ENCODE data around the gene DSG3. TPM values are rescaled to one million over a fixed set of nuclear protein-coding genes. Genes with fewer than 3 reads are reported as not detected.

The DSG3 gene
- total RNA-seq, 1 donor from 2014 or later, result 0.67 TPM

DNA sequence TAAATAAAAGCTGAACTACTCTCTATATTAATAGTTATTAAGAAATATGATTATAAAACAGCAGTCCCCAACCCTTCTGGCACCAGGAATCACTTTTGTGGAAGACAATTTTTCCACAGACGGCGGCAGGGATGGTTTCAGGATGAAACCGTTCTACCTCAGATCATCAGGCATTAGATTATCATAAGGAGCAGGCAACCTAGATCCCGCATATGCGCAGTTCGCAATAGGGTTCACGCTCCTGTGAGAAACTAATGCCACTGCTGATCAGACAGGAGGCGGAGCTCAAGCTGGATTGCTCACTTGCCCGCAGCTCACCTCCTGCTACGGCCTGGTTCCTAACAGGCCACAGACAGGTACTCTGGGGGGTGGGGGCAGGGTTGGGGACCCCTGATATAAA is 31.1 kb downstream of the DSG3 start:
- Histone ChIP-seq H3K36me3 (ENCODE audit: control insufficient read depth, insufficient read depth, low read length) (no peaks in the 10 kb centered on the region), H3K4me3 (ENCODE audit: low read depth, low read length) (no peak overlapping the region)
- DNase-seq (ENCODE audit: low read depth), result no peak

DNA sequence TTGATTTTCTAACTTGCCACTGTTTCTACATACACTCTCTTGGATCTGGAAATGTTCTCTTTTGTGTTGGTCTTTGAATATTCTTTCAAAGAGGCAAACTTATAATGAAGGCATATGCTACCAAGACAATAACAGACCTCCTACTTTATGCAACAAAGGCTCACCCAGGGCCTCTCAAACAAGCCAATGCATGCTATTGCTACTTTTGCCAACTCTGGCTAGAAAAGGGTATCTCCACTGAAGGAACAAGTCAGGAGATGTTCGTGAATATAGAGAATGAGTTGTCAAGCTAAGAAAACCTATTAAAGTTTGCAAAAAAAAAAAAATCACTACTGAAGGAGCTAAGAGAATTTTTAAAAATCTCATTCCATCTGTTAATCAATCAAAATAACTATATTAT is 34.5 kb downstream of the DSG3 start:
- no peaks in the 10 kb centered on the region for H3K36me3 ChIP-seq (ENCODE audit: control insufficient read depth, insufficient read depth, low read length)
- no peaks in the 10 kb centered on the region for H3K27me3 ChIP-seq (ENCODE audit: control insufficient read depth, insufficient read depth, low read length)
- DNase-seq (ENCODE audit: low read depth), result no peak
- no peak overlapping the region for H3K4me3 ChIP-seq (ENCODE audit: low read depth, low read length)
- TF ChIP-seq, protein P1, sequence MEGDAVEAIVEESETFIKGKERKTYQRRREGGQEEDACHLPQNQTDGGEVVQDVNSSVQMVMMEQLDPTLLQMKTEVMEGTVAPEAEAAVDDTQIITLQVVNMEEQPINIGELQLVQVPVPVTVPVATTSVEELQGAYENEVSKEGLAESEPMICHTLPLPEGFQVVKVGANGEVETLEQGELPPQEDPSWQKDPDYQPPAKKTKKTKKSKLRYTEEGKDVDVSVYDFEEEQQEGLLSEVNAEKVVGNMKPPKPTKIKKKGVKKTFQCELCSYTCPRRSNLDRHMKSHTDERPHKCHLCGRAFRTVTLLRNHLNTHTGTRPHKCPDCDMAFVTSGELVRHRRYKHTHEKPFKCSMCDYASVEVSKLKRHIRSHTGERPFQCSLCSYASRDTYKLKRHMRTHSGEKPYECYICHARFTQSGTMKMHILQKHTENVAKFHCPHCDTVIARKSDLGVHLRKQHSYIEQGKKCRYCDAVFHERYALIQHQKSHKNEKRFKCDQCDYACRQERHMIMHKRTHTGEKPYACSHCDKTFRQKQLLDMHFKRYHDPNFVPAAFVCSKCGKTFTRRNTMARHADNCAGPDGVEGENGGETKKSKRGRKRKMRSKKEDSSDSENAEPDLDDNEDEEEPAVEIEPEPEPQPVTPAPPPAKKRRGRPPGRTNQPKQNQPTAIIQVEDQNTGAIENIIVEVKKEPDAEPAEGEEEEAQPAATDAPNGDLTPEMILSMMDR (IDR thresholded peaks at IDR 0.05; ENCODE audit: insufficient read depth, low read length, poor library complexity, severe bottlenecking), result no peak

More for the DNA sequence above, 31.1 kb downstream of the DSG3 start:
- TF ChIP-seq, protein P1 (IDR thresholded peaks at IDR 0.05; ENCODE audit: insufficient read depth, low read length, poor library complexity, severe bottlenecking), result no peak
- no peaks in the 10 kb centered on the region for H3K27me3 ChIP-seq (ENCODE audit: control insufficient read depth, insufficient read depth, low read length)

DNA sequence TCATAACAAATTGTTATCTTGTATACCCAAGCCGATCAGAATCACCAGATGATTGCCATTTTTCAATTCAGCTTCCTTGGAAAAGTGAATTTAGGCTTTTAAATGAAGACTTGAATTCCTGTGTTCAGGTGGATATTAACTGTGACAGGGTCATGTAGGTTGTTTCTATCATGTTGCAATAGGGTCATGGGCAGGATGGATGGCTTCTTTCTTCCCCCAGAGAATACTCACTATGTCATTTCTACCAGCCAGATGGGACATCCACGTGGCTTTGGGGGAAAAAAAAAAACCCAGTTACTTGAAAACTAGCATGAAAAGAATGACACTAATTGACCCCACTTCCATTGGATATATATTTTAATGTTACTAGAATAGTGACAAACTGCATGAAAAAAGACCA is 35.9 kb downstream of the DSG3 start:
- DNase-seq (ENCODE audit: low read depth), result no peak
- H3K27me3 ChIP-seq (ENCODE audit: control insufficient read depth, insufficient read depth, low read length), result no peaks in the 10 kb centered on the region
- TF ChIP-seq, protein P1 (IDR thresholded peaks at IDR 0.05; ENCODE audit: insufficient read depth, low read length, poor library complexity, severe bottlenecking), result no peak
- H3K4me3 ChIP-seq (ENCODE audit: low read depth, low read length), result no peak overlapping the region
- H3K36me3 ChIP-seq (ENCODE audit: control insufficient read depth, insufficient read depth, low read length), result no peaks in the 10 kb centered on the region

DNA sequence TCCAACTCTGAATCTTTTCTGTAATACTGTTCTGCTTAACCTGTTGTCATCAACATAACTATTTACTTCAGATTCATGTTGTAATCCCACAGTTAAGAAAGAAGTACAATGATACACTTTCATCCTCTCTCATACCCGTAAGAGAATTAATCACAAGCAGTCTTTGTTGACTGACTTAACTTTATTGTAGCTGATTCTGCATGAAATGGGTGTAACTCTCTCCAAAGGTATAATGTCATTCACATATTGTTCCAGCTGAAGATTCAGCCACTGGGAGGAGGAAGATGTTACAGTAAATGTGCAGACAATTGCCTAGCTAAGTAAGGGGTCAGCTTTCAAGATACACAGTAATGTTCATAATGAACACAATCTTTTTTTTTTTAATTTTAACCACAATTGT is 36.9 kb downstream of the DSG3 start:
- Histone ChIP-seq H3K27me3 (ENCODE audit: control insufficient read depth, insufficient read depth, low read length) (no peaks in the 10 kb centered on the region), H3K4me3 (ENCODE audit: low read depth, low read length) (no peak overlapping the region), H3K36me3 (ENCODE audit: control insufficient read depth, insufficient read depth, low read length) (no peaks in the 10 kb centered on the region)
- TF ChIP-seq, protein P1 (IDR thresholded peaks at IDR 0.05; ENCODE audit: insufficient read depth, low read length, poor library complexity, severe bottlenecking), result no peak
- DNase-seq (ENCODE audit: low read depth), result no peak

DNA sequence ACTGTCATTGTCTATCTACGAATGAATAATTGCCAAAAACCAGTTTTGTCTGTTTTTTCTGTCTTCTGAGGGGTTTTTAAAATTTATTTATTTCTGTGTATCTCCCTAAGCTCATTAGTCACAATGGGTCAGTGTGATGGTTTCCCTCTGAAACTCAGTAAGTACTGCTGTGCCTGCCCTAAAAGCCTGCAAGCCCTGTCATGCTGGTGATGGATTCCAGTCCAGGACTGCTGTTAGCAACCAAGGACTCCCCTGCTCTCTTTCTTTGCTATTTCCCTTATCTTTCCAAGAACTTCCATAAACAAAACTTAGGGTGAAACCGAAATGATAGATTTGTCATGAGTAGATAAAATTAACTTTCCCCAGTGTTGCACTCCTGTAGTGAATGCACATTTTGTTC is 38.6 kb downstream of the DSG3 start:
- H3K27me3 ChIP-seq (ENCODE audit: control insufficient read depth, insufficient read depth, low read length), result no peaks in the 10 kb centered on the region
- DNase-seq (ENCODE audit: low read depth), result no peak
- TF ChIP-seq, protein P1 (IDR thresholded peaks at IDR 0.05; ENCODE audit: insufficient read depth, low read length, poor library complexity, severe bottlenecking), result no peak

DNA sequence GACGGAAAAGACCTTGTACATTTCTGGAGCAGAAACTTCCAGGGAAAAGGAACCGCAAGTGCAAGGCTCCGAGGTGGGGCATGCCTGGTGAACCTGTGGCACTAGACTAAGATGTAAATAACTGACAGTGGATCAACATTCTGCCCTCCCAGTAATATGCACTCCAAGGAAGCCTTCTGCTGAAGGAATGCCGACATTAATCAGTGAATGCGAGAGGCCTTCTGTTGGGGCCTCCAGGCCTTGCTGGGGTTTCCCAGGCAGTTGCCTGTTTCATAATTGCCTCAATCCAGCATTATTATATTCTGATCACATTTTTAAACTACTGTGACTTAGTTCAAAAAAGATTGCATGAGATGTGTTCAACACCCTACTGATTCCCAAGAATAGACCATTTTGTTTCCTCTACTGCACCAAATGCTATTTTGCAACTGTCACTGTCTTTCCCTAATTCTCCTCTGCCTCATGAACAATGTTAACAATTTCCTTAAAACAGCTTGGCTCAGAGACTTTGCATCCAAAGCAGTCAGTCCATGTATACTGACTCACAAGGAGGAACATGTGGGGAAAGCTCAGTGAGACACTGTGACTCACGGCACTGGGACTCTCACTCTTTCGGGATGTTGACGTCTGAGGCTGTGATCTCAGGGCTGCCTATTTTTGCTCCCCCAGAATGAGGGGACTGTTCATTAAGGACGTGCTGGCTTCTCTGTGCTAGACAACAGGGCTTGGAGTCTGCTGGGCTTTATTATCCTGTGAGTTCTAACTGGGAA is 39.9 kb downstream of the DSG3 start:
- peak; percentile 89 for DNase-seq (ENCODE audit: low read depth)
- H3K36me3 ChIP-seq (ENCODE audit: control insufficient read depth, insufficient read depth, low read length), result no peaks in the 10 kb centered on the region
- no peak overlapping the region for H3K4me3 ChIP-seq (ENCODE audit: low read depth, low read length)
- no peaks in the 10 kb centered on the region for H3K27me3 ChIP-seq (ENCODE audit: control insufficient read depth, insufficient read depth, low read length)
- TF ChIP-seq, protein P1 (IDR thresholded peaks at IDR 0.05; ENCODE audit: insufficient read depth, low read length, poor library complexity, severe bottlenecking), result no peak

More for the DNA sequence above, 38.6 kb downstream of the DSG3 start:
- Histone ChIP-seq H3K36me3 (ENCODE audit: control insufficient read depth, insufficient read depth, low read length) (no peaks in the 10 kb centered on the region), H3K4me3 (ENCODE audit: low read depth, low read length) (no peak overlapping the region)
